LNCAP (cell line): ENCODE data around the gene CRABP2.

ENCODE experiments used
- CTCF ChIP-seq: fragments of 450-650 bp; IDR thresholded peaks from 2 replicates; pipeline ENCODE4 v1.5.1; 2017; ENCODE audit warnings: mild to moderate bottlenecking

The CRABP2 gene

GRCh38 chr1:156666862-156667609, 38.3 kb downstream of the CRABP2 start:
- no peak for TF ChIP-seq CTCF

- TF ChIP-seq CTCF: no peak
These were observed 39.8 kb downstream of the CRABP2 start for GRCh38 chr1:156665539-156665938.

- TF ChIP-seq CTCF: no peak
These were observed 40.5 kb downstream of the CRABP2 start for GRCh38 chr1:156664767-156665411.

- TF ChIP-seq CTCF: no peak
These were observed 41.2 kb downstream of the CRABP2 start for GRCh38 chr1:156664046-156664766.

- no peak for TF ChIP-seq CTCF
These were observed 42.2 kb downstream of the CRABP2 start for GRCh38 chr1:156663178-156663577.

GRCh38 chr1:156662800-156663055, 42.7 kb downstream of the CRABP2 start:
- TF ChIP-seq CTCF: no peak

GRCh38 chr1:156662005-156662799, 43.2 kb downstream of the CRABP2 start:
- no peak for TF ChIP-seq CTCF
